GM12864 (cell line): ENCODE measurements around the gene CREB3.

ENCODE experiments used
- DNase-seq: peaks from one replicate; pipeline ENCODE4 v3.0.0-alpha.2; 2011; ENCODE audit warnings: low read depth
- H3K4me3 ChIP-seq: 2 replicates; pipeline ENCODE4 v1.5.1; 2011; ENCODE audit warnings: mild to moderate bottlenecking, low read depth, low read length, control low read depth
- CTCF ChIP-seq: IDR thresholded peaks from 2 replicates; pipeline ENCODE4 v1.5.1; 2011; ENCODE audit warnings: low read depth, mild to moderate bottlenecking, moderate library complexity, low read length, control low read depth, inconsistent platforms; ENCODE audit errors: missing control alignments

Gene CREB3

DNA sequence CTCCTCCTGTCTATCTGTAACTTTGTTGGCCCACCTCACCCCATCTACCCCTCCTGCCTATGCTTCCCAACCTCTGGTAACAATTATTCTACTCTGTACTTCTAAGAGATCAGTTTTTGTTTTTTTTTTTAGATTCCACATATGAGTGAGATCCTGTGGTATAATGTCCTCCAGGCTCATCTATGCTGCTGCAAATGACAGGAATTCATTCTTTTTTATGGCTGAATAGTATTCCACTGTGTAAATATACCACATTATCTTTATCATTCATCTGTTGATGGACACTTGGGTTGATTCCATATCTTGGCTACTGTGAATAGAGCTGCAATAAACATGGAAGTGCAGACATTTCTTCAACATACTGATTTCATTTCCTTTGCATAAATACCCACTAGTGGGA is 51.0 kb downstream of the CREB3 start:
- no peak for TF ChIP-seq CTCF
- no peak for DNase-seq
- no peak overlapping the region for H3K4me3 ChIP-seq
